Neural cell (in vitro differentiated cells): ENCODE data around the gene ZNF641. TPM values are rescaled to one million over a fixed set of nuclear protein-coding genes. Genes with fewer than 3 reads are reported as not detected.

Experiments used
- H2AFZ ChIP-seq: fragments of 200-600, 300-800 bp; sonication (generic), shearing (Covaris generic); 2 replicates; pipeline ENCODE4 v1.6.0; 2014; ENCODE audit warnings: low read depth, mild to moderate bottlenecking, antibody characterized with exemption, low read length, moderate library complexity
- H3F3A ChIP-seq: fragments of 200-600 bp; shearing (Covaris generic); 2 replicates; pipeline ENCODE4 v1.6.1; 2016; ENCODE audit warnings: mild to moderate bottlenecking, moderate library complexity, mixed read lengths, antibody characterized with exemption, low read length; ENCODE audit not compliant: insufficient read depth, poor library complexity, severe bottlenecking
- H3K27ac ChIP-seq: fragments of 200-600, 300-800 bp; sonication (generic), shearing (Covaris generic); 2 replicates; pipeline ENCODE4 v1.5.1; 2014; ENCODE audit warnings: mild to moderate bottlenecking, low read length, moderate library complexity
- H3K27me3 ChIP-seq: fragments of 300-800, 200-600 bp; sonication (generic), shearing (Covaris generic); 2 replicates; pipeline ENCODE4 v1.6.0; 2014; ENCODE audit warnings: mild to moderate bottlenecking, low read depth, low read length, moderate library complexity; ENCODE audit not compliant: insufficient read depth
- H3K36me3 ChIP-seq: fragments of 300-800, 200-600 bp; sonication (generic), shearing (Covaris generic); 2 replicates; pipeline ENCODE4 v1.5.1; 2014; ENCODE audit warnings: mild to moderate bottlenecking, antibody characterized with exemption, low read length, moderate library complexity; ENCODE audit not compliant: insufficient read depth
- H3K4me2 ChIP-seq: fragments of 300-800, 200-600 bp; sonication (generic), shearing (Covaris generic); 2 replicates; pipeline ENCODE4 v1.6.0; 2014; ENCODE audit warnings: mild to moderate bottlenecking, low read length
- H3K4me3 ChIP-seq: fragments of 300-800, 200-600 bp; sonication (generic), shearing (Covaris generic); 2 replicates; pipeline ENCODE4 v1.5.1; 2014; ENCODE audit warnings: mild to moderate bottlenecking, low read length, moderate library complexity
- H3K79me2 ChIP-seq: fragments of 200-600 bp; shearing (Covaris generic); replicated peaks from 2 replicates; pipeline ENCODE4 v1.6.0; 2014; ENCODE audit warnings: mild to moderate bottlenecking, low read length, moderate library complexity; ENCODE audit not compliant: insufficient read depth
- H3K9ac ChIP-seq: fragments of 300-800, 200-600 bp; sonication (generic), shearing (Covaris generic); 2 replicates; pipeline ENCODE4 v1.6.1; 2016; ENCODE audit warnings: mild to moderate bottlenecking, low read length, mixed read lengths
- H3K9me2 ChIP-seq: fragments of 200-600 bp; shearing (Covaris generic); 2 replicates; pipeline ENCODE4 v1.6.1; 2016; ENCODE audit warnings: mild to moderate bottlenecking, low read length, mixed read lengths; ENCODE audit not compliant: insufficient read depth
- H3K9me3 ChIP-seq: fragments of 200-600, 300-800 bp; sonication (generic), shearing (Covaris generic); 2 replicates; pipeline ENCODE4 v1.6.1; 2016; ENCODE audit warnings: mild to moderate bottlenecking, mixed run types, low read length, moderate library complexity, mixed read lengths
- H4K20me1 ChIP-seq: fragments of 200-600 bp; shearing (Covaris generic); 2 replicates; pipeline ENCODE4 v1.6.1; 2016; ENCODE audit warnings: mild to moderate bottlenecking, mixed run types; ENCODE audit not compliant: insufficient read depth
- EP300 ChIP-seq: fragments of 450-650 bp; conservative IDR thresholded peaks from 2 replicates; pipeline ENCODE4 v1.6.1; 2014; ENCODE audit warnings: antibody characterized with exemption, mild to moderate bottlenecking, moderate library complexity; ENCODE audit not compliant: poor library complexity, severe bottlenecking
- EZH2 ChIP-seq: fragments of 200-600, 300-800 bp; shearing (Covaris generic), sonication (generic); IDR thresholded peaks from 2 replicates; pipeline ENCODE4 v1.6.1; 2014; ENCODE audit warnings: antibody characterized with exemption, low read length, borderline replicate concordance, mild to moderate bottlenecking; ENCODE audit not compliant: insufficient read depth, poor library complexity, severe bottlenecking
- MXI1 ChIP-seq: fragments of 450-650 bp; conservative IDR thresholded peaks from 2 replicates; pipeline ENCODE4 v1.6.1; 2014; ENCODE audit warnings: antibody characterized with exemption, mild to moderate bottlenecking; ENCODE audit not compliant: poor library complexity, severe bottlenecking
- POLR2AphosphoS5 ChIP-seq: IDR thresholded peaks from 2 replicates; pipeline ENCODE4 v1.6.1; 2012
- RAD21 ChIP-seq: fragments of 450-650 bp; conservative IDR thresholded peaks from 2 replicates; pipeline ENCODE4 v1.6.1; 2014; ENCODE audit warnings: antibody characterized with exemption, mild to moderate bottlenecking, moderate library complexity
- SMC3 ChIP-seq: fragments of 450-650 bp; conservative IDR thresholded peaks from 2 replicates; pipeline ENCODE4 v1.6.1; 2014; ENCODE audit warnings: antibody characterized with exemption, mild to moderate bottlenecking, moderate library complexity; ENCODE audit not compliant: poor library complexity
- TAF1 ChIP-seq: IDR thresholded peaks from 2 replicates; pipeline ENCODE4 v1.6.1; 2012; ENCODE audit warnings: low read depth
- polyA plus RNA-seq: library from polyadenylated mRNA; depleted of rRNA; stranded (reverse); fragments of >200 nt; gene quantifications from 2 replicates; pipeline ENCODE4 v1.2.3, GENCODE V29; 2014
- TF ChIP-seq, protein P1 (sequence below): IDR thresholded peaks from 2 replicates; pipeline ENCODE4 v1.6.1; 2012; ENCODE audit warnings: borderline replicate concordance
- TF ChIP-seq, protein P2 (sequence below): fragments of 450-650 bp; IDR thresholded peaks from 2 replicates; pipeline ENCODE4 v1.5.1; 2014; ENCODE audit warnings: antibody characterized with exemption, mild to moderate bottlenecking, moderate library complexity; ENCODE audit not compliant: poor library complexity, severe bottlenecking

ZNF641 gene
- polyA plus RNA-seq, 1 donor from 2014 or later, result 41.6 TPM

DNA sequence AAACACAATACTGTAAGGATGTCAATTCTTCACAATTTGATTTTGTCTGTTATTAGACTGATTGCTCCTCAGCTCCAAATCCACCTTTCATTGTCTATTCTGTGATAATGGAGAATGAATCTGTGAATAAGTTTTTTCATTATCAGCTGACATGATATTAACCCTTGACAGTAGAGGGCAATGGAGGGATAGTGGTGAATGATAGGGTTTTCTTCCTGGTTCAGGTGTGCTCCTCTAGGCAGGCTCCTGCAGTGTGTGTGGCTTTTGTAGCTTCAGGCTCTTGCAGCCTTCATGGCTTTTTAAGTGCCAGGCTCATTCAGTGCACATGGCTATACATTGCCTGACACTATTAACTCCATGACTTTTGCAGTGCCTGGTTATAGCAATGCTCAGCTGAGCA, 23.4 kb upstream of the ZNF641 start:
- Histone ChIP-seq H3K9ac (no peak overlapping the region), H3K9me3 (no peaks in the 10 kb centered on the region), H3F3A (no peaks in the 10 kb centered on the region), H3K4me3 (no peak overlapping the region), H3K9me2 (no peaks in the 10 kb centered on the region), H2AFZ (no peak overlapping the region), H3K4me2 (no peak overlapping the region), H4K20me1 (no peaks in the 10 kb centered on the region), H3K27me3 (no peaks in the 10 kb centered on the region), H3K36me3 (no peaks in the 10 kb centered on the region), H3K27ac (no peak overlapping the region), H3K79me2 (no peaks in the 10 kb centered on the region)
- TF ChIP-seq TAF1, result no peak
- TF ChIP-seq, protein P1, sequence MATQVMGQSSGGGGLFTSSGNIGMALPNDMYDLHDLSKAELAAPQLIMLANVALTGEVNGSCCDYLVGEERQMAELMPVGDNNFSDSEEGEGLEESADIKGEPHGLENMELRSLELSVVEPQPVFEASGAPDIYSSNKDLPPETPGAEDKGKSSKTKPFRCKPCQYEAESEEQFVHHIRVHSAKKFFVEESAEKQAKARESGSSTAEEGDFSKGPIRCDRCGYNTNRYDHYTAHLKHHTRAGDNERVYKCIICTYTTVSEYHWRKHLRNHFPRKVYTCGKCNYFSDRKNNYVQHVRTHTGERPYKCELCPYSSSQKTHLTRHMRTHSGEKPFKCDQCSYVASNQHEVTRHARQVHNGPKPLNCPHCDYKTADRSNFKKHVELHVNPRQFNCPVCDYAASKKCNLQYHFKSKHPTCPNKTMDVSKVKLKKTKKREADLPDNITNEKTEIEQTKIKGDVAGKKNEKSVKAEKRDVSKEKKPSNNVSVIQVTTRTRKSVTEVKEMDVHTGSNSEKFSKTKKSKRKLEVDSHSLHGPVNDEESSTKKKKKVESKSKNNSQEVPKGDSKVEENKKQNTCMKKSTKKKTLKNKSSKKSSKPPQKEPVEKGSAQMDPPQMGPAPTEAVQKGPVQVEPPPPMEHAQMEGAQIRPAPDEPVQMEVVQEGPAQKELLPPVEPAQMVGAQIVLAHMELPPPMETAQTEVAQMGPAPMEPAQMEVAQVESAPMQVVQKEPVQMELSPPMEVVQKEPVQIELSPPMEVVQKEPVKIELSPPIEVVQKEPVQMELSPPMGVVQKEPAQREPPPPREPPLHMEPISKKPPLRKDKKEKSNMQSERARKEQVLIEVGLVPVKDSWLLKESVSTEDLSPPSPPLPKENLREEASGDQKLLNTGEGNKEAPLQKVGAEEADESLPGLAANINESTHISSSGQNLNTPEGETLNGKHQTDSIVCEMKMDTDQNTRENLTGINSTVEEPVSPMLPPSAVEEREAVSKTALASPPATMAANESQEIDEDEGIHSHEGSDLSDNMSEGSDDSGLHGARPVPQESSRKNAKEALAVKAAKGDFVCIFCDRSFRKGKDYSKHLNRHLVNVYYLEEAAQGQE, result no peak
- TF ChIP-seq MXI1, result no peak
- no peak for TF ChIP-seq EP300
- no peak for TF ChIP-seq SMC3
- TF ChIP-seq POLR2AphosphoS5, result no peak
- TF ChIP-seq EZH2, result no peak
- TF ChIP-seq, protein P2, sequence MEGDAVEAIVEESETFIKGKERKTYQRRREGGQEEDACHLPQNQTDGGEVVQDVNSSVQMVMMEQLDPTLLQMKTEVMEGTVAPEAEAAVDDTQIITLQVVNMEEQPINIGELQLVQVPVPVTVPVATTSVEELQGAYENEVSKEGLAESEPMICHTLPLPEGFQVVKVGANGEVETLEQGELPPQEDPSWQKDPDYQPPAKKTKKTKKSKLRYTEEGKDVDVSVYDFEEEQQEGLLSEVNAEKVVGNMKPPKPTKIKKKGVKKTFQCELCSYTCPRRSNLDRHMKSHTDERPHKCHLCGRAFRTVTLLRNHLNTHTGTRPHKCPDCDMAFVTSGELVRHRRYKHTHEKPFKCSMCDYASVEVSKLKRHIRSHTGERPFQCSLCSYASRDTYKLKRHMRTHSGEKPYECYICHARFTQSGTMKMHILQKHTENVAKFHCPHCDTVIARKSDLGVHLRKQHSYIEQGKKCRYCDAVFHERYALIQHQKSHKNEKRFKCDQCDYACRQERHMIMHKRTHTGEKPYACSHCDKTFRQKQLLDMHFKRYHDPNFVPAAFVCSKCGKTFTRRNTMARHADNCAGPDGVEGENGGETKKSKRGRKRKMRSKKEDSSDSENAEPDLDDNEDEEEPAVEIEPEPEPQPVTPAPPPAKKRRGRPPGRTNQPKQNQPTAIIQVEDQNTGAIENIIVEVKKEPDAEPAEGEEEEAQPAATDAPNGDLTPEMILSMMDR, result no peak
- TF ChIP-seq RAD21, result no peak

DNA sequence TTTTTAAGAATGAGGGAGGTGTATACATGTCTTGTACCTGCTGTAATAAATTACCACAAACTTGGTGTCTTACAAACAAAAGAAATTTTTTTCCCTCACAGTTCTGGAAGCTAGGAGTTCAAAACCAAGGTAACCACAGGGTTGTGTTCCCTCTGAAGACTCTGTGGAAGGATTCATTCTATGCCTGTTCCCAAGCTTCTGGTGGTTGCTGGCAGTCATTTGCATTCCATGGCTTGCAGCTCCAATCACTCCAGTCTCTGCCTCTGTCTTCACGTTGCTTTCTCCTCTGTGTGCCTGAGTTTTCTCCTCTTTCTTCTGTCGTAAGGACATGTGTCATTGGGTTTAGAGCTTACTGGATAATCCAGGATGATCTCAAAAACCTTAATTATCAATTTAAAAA, 15.4 kb upstream of the ZNF641 start:
- Histone ChIP-seq H3K4me3 (no peak overlapping the region), H3F3A (no peaks in the 10 kb centered on the region), H3K79me2 (no peaks in the 10 kb centered on the region), H4K20me1 (no peaks in the 10 kb centered on the region), H3K9ac (no peak overlapping the region), H2AFZ (no peak overlapping the region), H3K9me2 (no peaks in the 10 kb centered on the region), H3K36me3 (no peaks in the 10 kb centered on the region), H3K27ac (no peak overlapping the region), H3K4me2 (no peak overlapping the region), H3K9me3 (no peaks in the 10 kb centered on the region), H3K27me3 (no peaks in the 10 kb centered on the region)
- TF ChIP-seq MXI1, result no peak
- TF ChIP-seq SMC3, result no peak
- TF ChIP-seq, protein P1, result no peak
- no peak for TF ChIP-seq RAD21
- TF ChIP-seq, protein P2, result no peak
- TF ChIP-seq EP300, result no peak
- no peak for TF ChIP-seq POLR2AphosphoS5
- TF ChIP-seq TAF1, result no peak
- TF ChIP-seq EZH2, result no peak
